NCI-H2227 (cell line): ENCODE results near the gene CTTN.

ENCODE experiments used
- DNase-seq: peaks from one replicate; lab custom pipeline; 2025; ENCODE audit not compliant: unreplicated experiment; lab: John Stamatoyannopoulos, UW

The CTTN gene

DNA sequence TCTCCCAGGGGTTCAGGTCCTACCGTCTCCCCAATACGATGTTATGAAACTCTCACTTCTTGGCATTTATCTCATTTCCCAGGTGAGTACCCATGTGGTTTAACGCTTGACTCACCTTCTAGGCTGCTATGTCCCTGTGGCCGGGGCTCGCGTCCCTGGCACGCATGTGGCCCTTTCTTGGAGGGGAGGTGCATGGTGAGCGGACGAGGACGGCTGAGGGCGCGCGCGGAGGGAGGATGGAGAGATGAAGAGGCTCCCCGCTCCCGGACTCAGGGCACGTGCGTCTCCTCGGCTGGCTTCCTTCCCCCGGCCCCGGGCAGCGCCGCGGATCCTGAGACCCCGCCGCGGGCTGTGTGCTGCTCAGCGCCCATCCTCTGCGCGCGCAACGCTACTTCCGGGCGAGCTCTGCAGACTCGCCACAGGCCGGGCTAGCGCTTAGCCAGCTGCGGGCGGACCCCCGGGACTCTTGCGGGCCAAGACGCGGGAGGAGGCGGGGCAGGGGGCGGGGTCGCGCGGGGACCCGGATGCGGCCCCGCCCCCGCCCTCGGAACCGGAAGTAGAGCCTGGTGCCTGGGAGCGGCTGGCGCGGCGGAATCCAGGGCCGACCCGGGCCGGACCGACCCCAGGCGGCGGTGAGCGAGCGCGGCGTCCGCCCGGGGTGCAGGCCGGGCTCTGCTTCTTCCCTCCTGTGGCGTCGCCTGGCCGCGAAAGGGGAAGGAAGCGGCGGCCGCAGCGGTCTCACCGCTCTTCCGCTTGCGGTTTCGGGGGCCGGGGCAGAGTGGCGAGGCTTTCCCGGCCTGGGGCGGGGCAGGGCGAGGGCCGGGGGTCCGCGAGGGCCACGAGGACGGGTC lies at the start of gene CTTN:
Gene CTTN, plus strand, starts transcription at position 547 of the 851 bp plus-strand sequence. CDS start 8,769 bp downstream, outside the sequence.
- DNase-seq, result peak; percentile 94

GRCh38 chr11:70348608-70349007 lies 49.7 kb upstream of the CTTN start:
- DNase-seq, result no peak

- DNase-seq, result no peak
Measured at GRCh38 chr11:70351646-70352045, 46.7 kb upstream of the CTTN start.

- no peak for DNase-seq
Measured at GRCh38 chr11:70352100-70352499, 46.2 kb upstream of the CTTN start.

- DNase-seq, result no peak
Measured at GRCh38 chr11:70352601-70353000, 45.7 kb upstream of the CTTN start.

- no peak for DNase-seq
Measured at GRCh38 chr11:70353329-70353728, 45.0 kb upstream of the CTTN start.

DNA sequence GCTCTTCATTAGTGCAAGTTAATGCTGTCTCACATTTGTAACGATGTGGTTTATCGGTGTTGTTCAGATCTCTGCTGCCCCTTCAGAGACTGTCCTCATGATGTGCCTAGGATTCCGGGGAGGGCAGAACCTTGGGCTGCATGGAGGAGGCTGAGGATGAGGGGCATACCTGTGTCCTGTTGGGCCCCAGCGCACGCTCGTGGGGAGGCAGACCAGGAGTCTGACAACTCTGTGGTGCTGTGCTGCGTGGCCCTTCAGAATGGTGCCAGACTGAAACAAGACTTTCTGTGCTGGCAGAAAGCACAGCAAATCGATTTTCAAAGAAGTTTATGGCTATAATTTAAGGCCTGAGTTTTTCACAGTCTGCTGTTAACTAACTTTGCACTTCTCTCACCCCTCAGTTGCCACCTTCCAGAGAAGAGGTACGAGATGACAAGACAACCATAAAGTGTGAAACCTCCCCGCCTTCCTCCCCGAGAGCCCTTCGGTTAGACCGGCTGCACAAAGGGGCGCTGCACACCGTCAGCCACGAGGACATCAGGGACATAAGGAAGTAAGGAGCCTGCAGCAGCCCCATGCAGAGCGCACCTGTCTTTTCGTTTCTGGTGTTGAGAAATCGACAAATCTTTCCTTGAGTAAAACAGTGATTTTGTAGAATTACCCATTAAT lies 44.3 kb upstream of the CTTN start:
- no peak for DNase-seq

GRCh38 chr11:70354629-70355028 lies 43.7 kb upstream of the CTTN start:
- DNase-seq, result no peak

- DNase-seq, result no peak
Measured at GRCh38 chr11:70358753-70359152, 39.6 kb upstream of the CTTN start.

GRCh38 chr11:70359451-70360205 lies 38.7 kb upstream of the CTTN start:
- DNase-seq, result no peak

- no peak for DNase-seq
Measured at GRCh38 chr11:70360211-70360610, 38.1 kb upstream of the CTTN start.

DNA sequence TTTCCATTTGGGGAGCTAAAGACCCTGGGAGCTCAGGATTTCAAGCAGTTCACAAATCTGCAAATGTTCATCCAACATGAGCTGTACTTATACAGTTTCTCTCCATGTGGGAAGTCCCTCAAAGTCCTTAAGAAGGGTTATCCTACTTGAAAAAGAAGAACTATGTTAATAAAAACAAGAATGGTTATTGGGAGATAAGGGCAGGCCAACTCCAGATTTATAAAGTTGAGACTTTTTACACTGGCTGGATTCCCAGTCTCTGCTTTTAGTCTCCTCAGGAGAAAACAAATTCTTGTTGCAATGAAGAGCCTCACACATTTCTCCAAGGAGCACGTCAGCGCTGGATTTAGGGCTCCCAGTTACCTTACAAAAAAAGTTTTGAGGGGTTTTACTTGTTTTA lies 34.2 kb upstream of the CTTN start:
- DNase-seq, result no peak

GRCh38 chr11:70364745-70365543 lies 33.4 kb upstream of the CTTN start:
- DNase-seq, result no peak

- DNase-seq, result no peak
Measured at GRCh38 chr11:70365544-70365927, 32.8 kb upstream of the CTTN start.

DNA sequence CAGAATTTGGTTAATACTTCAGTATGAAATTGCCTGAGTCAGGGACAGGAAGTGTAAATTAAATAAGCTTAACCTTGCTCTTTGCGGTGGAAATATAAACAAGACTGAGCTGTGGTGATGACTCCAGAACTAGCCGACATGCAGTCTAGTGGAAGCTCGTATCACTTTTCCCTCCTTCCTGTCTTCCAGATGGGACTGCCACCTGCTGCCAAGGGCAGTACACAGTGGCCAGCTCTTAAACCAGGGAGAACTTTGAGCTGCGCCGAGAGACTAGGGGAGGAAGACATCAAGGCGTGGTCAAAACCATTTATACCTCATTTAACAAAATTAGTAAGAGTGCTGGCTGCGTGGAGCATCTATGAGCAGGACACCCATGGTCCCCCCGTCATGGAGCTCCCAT lies 31.3 kb upstream of the CTTN start:
- DNase-seq, result no peak

- no peak for DNase-seq
Measured at GRCh38 chr11:70368961-70369360, 29.4 kb upstream of the CTTN start.

DNA sequence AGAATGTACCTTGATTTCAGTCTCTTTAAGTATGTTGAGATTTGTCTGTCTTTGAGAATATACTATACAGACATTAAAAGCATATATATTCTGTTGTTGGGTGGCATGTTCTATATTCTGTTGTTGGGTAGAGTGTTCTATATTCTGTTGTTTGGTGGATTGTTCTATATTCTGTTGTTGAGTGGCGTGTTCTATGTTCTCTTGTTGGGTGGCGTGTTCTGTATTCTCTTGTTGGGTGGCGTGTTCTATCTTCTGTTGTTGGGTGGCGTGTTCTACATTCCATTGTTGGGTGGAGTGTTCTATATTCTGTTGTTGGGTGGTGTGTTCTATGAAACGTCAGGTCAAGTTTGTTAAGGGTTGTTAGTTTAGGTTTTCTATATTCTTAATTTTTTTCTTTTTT lies 27.1 kb upstream of the CTTN start:
- no peak for DNase-seq

DNA sequence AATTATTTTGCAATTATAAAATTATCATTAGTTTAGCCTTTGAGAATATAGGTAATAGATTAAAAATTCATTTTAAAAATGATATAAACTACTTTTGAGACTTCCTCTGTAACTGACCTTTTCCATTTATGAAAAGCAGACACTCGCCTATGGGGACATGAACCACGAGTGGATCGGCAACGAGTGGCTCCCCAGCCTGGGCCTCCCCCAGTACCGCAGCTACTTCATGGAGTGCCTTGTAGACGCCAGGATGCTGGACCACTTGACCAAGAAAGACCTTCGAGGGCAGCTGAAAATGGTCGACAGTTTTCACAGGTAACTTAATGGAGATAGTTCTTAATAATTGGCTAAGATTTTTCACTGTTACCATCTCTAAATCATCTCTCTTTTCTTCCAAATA lies 26.3 kb upstream of the CTTN start:
- DNase-seq, result no peak

DNA sequence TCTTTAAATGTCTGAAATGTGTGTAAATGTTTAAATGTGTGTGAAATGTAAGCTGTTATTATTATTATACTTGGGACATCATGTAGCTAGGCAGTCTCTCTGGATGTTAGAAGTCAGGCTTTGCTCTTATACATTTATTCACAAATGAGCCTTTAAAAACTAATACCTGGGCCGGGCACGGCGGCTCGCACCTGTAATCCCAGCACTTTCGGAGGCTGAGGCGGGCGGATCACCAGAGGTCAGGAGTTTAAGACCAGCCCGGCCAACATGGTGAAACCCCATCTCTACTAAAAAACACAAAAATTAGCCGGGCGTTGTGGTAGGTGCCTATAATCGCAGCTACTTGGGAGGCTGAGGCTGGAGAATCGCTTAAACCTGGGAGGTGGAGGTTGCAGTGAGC lies 21.7 kb upstream of the CTTN start:
- no peak for DNase-seq

DNA sequence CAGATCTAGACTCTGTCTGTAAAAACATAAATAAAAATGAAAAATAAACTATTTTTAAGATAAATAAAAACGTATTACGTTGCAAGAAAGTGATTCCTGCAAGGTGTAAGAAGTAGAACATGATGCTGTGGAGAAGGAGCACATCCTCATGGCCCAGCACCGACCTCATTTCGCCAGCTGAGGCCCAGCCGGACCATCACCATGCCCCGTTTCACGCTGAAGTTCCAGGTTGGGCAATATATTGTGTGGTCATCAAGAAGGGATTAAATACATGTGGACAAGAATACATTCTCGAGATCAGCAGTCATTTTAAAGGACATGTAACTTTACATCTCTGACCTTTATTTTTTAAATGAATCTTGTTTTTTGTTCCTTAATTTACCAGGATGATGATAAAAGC lies 20.7 kb upstream of the CTTN start:
- no peak for DNase-seq

DNA sequence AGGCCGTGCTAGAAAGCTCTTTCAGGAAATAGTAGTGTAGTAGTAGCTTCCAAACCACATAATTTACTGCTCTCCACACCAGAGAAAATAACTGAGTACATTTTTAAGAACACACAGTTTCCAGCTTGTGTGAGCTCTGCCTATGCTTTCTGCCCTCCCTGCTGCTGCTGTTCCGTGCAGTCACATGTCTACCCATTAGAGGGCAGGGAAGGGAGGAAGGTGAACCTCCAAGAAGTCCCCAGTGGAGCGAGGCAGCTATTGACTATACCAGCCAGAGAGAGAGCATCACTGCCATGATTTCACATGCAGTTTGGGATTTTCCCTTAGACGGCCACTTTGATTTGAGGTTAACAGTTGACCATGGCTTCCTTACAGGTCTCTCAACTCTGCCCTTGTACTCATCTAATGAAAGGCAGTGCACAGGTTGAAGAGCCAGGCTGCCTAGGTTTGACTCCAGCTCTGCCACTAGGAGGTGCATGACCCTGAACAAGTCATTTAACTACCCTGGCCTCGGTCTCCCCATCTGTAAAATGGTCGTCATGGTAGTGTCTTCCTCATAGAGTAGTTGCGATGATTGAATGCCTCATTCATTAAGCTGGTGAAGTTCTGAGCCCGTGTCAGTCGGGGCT lies 19.7 kb upstream of the CTTN start:
- no peak for DNase-seq
